ENCODE data around the gene STRC.
"Not testable (repeated sequence)": the region's sequence is repeated elsewhere in the genome, so short reads cannot be mapped to it uniquely, and the experiment has no call there.

STRC gene

GRCh38 chr15:43618700-43619099, at the start of gene STRC:
Gene STRC, minus strand, starts transcription at chr15:43618800. Its CDS starts 78 bp downstream, at chr15:43618722.
- not testable (repeated sequence) for DNase-seq

- not testable (repeated sequence) for DNase-seq
Measured at GRCh38 chr15:43666177-43666576, 47.6 kb upstream of the STRC start.

GRCh38 chr15:43663333-43663732, 44.7 kb upstream of the STRC start:
- DNase-seq = not testable (repeated sequence)

- DNase-seq = not testable (repeated sequence)
Measured at GRCh38 chr15:43662293-43662692, 43.7 kb upstream of the STRC start.

- DNase-seq = not testable (repeated sequence)
Measured at GRCh38 chr15:43659727-43660126, 41.1 kb upstream of the STRC start.

GRCh38 chr15:43649430-43649926, 30.9 kb upstream of the STRC start:
- not testable (repeated sequence) for DNase-seq

- DNase-seq = no peak
Measured at GRCh38 chr15:43648649-43649429, 30.2 kb upstream of the STRC start, which contains the start of gene CATSPER2. Gene CATSPER2, minus strand, starts transcription at chr15:43648844. Its CDS starts 783 bp downstream, at chr15:43648061.

GRCh38 chr15:43638464-43639204, 20.0 kb upstream of the STRC start:
- not testable (repeated sequence) for DNase-seq

GRCh38 chr15:43626937-43627336, 8.3 kb upstream of the STRC start:
- DNase-seq = not testable (repeated sequence)

GRCh38 chr15:43625106-43625505, 6.5 kb upstream of the STRC start:
- DNase-seq = no peak

GRCh38 chr15:43622068-43622799, 3.6 kb upstream of the STRC start:
- not testable (repeated sequence) for DNase-seq

- DNase-seq = not testable (repeated sequence)
Measured at GRCh38 chr15:43617750-43618149, 850 bp downstream of the STRC start.

GRCh38 chr15:43602233-43602632, 16.4 kb downstream of the STRC start:
- DNase-seq = not testable (repeated sequence)

GRCh38 chr15:43600200-43600599, 18.4 kb downstream of the STRC start:
- not testable (repeated sequence) for DNase-seq

GRCh38 chr15:43599131-43599530, 19.5 kb downstream of the STRC start:
- not testable (repeated sequence) for DNase-seq

GRCh38 chr15:43593328-43594190, 25.0 kb downstream of the STRC start, which contains the start of gene CKMT1B:
Gene CKMT1B, plus strand, starts transcription at chr15:43594027. Its CDS starts 192 bp downstream, at chr15:43594219.
- DNase-seq = not testable (repeated sequence)

GRCh38 chr15:43592841-43593240, 25.8 kb downstream of the STRC start:
- not testable (repeated sequence) for DNase-seq

- DNase-seq = not testable (repeated sequence)
Measured at GRCh38 chr15:43589778-43590466, 28.7 kb downstream of the STRC start, which contains the start of gene PPIP5K1. Gene PPIP5K1, minus strand, starts transcription at chr15:43590208. Its CDS starts 5,704 bp downstream, at chr15:43584504.

GRCh38 chr15:43574607-43575006, 44.0 kb downstream of the STRC start:
- DNase-seq = not testable (repeated sequence)

- DNase-seq = not testable (repeated sequence)
Measured at GRCh38 chr15:43566615-43567014, 52.0 kb downstream of the STRC start.

- not testable (repeated sequence) for DNase-seq
Measured at GRCh38 chr15:43563793-43564192, 54.8 kb downstream of the STRC start.
